GM21360 (cell line): ENCODE results near the gene KIFBP.
"Not testable (repeated sequence)": the region's sequence is repeated elsewhere in the genome, so short reads cannot be mapped to it uniquely, and the experiment has no call there.

Source experiments
- ATAC-seq: cut with Tn5 transposase; IDR thresholded peaks from one replicate; pipeline ENCODE4 v1.9.1; 2021; ENCODE audit warnings: mild to moderate bottlenecking, moderate library complexity; ENCODE audit not compliant: unreplicated experiment

The KIFBP gene

GRCh38 chr10:68992636-68993440 lies 4.2 kb downstream of the KIFBP start:
- ATAC-seq = no peak

DNA sequence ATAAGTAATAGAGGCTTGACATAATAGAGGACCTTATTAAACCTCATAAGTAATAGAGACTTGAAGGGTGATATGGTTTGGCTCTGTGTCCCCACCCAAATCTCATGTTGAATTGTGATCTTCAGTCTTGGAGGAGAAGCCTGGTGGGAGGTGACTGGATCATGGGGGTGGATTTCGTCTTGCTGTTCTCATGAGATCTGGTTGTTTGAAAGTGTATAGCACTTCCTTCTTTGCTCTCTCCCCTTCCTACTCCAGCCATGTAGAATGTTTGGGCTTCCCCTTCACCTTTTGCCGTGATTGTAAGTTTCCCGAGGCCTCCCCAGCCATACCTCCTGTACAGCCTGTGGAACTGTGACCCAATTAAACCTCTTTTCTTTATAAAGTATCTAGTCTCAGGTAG lies 8.6 kb downstream of the KIFBP start:
- peak; percentile 20 for ATAC-seq

GRCh38 chr10:69004821-69005220 lies 16.2 kb downstream of the KIFBP start:
- no peak for ATAC-seq

GRCh38 chr10:69005704-69006485 lies 17.3 kb downstream of the KIFBP start:
- ATAC-seq = no peak

GRCh38 chr10:69007260-69007659 lies 18.7 kb downstream of the KIFBP start:
- ATAC-seq = no peak

DNA sequence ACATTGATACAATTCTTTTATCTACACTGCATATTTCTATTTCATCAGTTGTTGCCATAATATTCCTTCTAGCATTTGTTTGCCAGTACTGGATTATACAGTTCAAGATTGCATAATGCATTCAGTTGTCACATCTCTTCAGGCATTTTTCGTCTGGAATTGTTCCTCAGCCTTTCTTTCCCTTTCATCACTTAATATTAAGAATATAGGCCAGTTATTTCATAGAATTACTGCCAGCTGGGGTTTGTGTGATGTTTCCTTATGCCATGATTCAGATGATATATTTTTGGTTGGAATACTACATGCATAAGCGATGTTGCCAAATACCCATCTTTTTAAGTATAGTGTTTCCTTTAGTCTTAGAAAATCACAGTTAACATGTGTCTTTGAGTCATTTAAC lies 20.8 kb downstream of the KIFBP start:
- ATAC-seq = no peak

DNA sequence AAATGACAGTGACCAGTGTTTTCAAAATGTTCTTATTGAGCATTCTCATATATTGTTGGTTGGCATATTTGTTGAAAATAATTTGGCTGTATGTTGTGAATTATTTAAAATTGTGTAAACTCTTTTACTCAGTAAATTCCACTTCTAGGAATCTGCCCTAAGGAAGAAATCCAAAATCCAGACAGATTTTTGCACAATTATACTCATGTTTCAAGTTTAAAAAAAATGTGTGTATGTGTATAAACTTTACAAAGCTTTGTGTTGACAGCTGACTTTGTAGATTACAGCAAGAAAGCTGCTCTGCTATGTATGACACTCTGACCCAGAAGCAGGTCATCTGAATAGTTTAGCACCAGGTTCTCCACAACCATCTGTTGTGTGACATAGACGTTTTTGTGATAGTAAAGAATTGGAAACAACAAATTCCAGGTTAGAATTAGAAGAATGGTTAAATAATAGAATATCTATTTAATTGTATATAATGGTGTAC lies 21.6 kb downstream of the KIFBP start:
- ATAC-seq = no peak

GRCh38 chr10:69012778-69013177 lies 24.2 kb downstream of the KIFBP start:
- ATAC-seq = not testable (repeated sequence)

GRCh38 chr10:69014171-69014570 lies 25.6 kb downstream of the KIFBP start:
- ATAC-seq = no peak

GRCh38 chr10:69018613-69019012 lies 30.0 kb downstream of the KIFBP start:
- no peak for ATAC-seq

- ATAC-seq = no peak
Measured at GRCh38 chr10:69022611-69023010, 34.0 kb downstream of the KIFBP start.

- no peak for ATAC-seq
Measured at GRCh38 chr10:69025370-69025896, 36.8 kb downstream of the KIFBP start.

- no peak for ATAC-seq
Measured at GRCh38 chr10:69033256-69033655, 44.7 kb downstream of the KIFBP start.

DNA sequence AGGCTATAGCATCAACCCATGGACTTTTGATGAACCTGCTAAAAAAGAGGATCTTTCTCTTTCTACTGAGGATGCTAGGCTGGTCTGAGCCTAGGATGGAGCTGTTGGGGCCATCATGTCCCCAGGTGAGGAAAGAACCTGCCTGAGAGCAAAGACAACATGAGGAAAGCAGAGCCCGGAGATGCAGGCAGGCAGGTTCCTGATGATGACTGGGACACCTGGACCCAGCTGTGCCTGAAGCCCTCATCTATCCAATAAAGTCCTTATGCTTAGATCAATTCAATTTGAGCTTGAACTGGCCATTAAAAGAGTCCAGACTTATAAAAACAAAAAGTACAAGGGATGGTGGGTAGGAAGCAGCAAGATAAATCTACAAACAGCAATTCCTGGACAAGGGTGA lies 48.9 kb downstream of the KIFBP start:
- no peak for ATAC-seq

- ATAC-seq = not testable (repeated sequence)
Measured at GRCh38 chr10:69040904-69041303, 52.3 kb downstream of the KIFBP start.

GRCh38 chr10:69042417-69042816 lies 53.8 kb downstream of the KIFBP start:
- ATAC-seq = no peak

DNA sequence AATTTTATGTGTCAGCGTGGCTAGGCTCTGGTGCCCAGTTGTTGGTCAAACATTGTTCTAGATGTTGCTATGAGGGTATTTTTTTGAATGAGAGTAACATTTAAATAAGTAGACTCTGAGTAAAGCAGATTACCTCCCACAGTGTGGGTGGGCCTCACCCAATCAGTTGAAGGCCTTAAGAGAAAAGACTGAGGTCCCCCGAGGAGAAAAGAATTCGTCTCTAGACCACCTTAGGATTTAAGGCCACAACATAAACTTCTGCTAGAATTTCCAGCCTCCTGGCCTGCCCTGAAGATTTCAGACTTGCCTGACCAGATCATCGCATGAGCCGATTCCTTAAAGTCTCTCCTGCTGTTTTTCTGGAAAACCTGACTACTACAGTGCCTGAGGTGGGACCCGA lies 54.2 kb downstream of the KIFBP start:
- no peak for ATAC-seq

DNA sequence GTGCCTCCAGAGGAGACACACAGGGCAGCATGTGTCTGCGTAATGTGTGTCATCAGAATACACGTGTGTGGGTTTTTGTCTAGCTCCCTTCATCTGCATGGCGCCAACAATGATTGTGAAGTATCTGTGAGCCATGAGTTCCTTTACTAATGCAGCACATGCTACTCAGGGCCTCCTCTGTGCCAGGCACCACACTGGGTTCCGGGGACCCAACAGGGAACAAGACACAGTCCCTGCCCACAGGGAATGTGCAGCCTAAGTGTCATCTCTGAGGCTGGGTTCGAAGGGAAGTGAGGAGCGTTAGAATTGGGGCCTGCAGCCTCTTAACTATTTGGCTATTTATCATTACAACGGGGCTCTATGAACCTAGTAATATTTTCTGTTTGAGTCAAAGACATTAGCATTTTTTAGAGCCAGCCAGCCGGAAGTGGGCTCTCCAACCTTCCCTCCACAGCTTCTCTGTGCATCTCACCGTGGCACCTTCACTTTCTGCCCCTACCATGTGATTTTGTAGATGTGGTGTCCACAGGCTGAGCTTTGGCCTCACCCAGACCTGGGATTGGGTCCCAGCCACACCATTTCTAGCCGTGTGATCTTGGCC lies 55.4 kb downstream of the KIFBP start:
- ATAC-seq = peak; percentile 33

DNA sequence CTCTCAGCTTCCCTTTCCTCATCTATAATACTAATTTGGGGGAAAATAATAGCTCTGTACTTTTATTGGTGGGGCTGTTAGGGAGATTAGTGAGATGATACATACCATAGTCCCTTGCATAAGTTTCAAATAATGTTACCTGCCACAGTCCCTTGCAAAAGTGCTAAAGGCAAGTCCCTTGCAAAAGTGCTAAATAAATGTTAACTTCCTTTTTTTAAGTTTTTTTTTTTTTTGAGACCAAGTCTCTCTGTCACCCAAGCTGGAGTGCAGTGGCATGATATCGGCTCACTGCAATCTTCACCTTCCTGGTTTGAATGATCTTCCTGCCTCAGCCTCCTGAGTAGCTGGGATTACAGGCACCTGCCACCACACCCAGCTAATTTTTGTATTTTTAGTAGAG lies 55.9 kb downstream of the KIFBP start:
- ATAC-seq = peak; percentile 14

DNA sequence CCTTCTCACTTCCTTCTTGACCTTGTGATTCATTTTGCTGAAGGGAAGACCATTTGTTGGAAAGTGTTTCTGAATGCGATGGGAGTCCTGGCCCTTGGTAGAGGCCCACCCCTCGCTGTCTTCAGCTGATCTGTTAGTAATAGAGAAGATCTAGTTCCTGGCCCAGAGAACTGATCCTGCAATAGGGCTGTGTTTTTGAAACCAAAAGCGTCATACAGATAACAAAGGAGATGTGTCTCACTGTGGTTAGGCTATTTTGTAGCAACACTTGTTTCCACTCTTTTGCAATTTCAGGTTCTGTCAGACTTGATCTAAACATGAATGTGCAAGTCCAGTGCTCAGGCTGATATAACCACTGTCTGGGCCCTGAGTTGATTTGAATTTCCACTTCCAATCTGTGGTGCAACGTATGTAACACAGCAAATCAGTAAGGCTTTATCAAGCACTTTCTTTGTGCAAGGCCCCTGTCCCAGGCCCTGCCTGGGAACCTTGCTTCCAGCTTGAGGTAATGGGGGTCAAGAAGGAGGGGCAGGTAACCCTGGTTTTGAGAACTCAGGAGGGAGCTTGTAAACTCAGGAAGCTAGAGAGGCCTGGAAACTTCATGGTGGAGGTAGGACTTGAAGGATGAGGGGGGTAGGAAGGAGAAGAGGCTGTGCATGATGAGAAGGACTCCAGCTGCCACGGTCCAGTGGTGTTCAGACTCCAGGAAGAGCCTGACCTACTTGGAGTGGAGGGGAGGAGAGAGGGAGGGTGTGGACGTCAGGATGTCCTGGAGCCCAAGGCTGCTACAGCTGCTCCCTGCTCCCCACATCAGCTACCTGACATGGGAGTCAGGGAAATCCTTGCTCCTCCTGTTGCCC lies 57.1 kb downstream of the KIFBP start:
- ATAC-seq = peak; percentile 56
